ENCODE data around the gene NUAK2. TPM values are rescaled to one million over a fixed set of nuclear protein-coding genes. Genes with fewer than 3 reads are reported as not detected.

Gene NUAK2
- total RNA-seq, 2 donors from 2014 or later = 1.0 to 2.5 TPM

- H3K27me3 Mint-ChIP-seq = peaks cover 21 to 32% of the 10 kb centered on the region in 2 donors
- DNase-seq (ENCODE audit: low spot score) (no peak), ATAC-seq (peak; percentile 82 to 89)
- H3K27ac Mint-ChIP-seq = no peak overlapping the region
- peak overlapping the region; percentile 55 for H3K4me3 Mint-ChIP-seq
- H3K4me1 Mint-ChIP-seq (ENCODE audit: low read depth in 2 of 2) = peaks cover 12 to 27% of the 10 kb centered on the region in 2 donors
- H3K9me3 Mint-ChIP-seq = no peaks in the 10 kb centered on the region
- no peaks in the 10 kb centered on the region for H3K36me3 Mint-ChIP-seq
Observed at GRCh38 chr1:205339717-205340116, 18.2 kb upstream of the NUAK2 start.

- Mint-ChIP-seq H3K36me3 (no peaks in the 10 kb centered on the region), H3K9me3 (no peaks in the 10 kb centered on the region), H3K27ac (no peak overlapping the region), H3K27me3 (peaks cover 16 to 27% of the 10 kb centered on the region in 2 donors), H3K4me1 (ENCODE audit: low read depth in 2 of 2) (peaks cover 8 to 23% of the 10 kb centered on the region in 2 donors), H3K4me3 (peak overlapping the region; percentile 55)
- ATAC-seq (peak; percentile 50 to 52), DNase-seq (ENCODE audit: low spot score) (no peak)
Observed at GRCh38 chr1:205339197-205339702, 17.7 kb upstream of the NUAK2 start.

- H3K9me3 Mint-ChIP-seq = no peaks in the 10 kb centered on the region
- peaks cover 7 to 21% of the 10 kb centered on the region in 2 donors for H3K4me1 Mint-ChIP-seq (ENCODE audit: low read depth in 2 of 2)
- no peak overlapping the region for H3K27ac Mint-ChIP-seq
- ATAC-seq = no peak
- peaks cover 17 to 26% of the 10 kb centered on the region in 2 donors for H3K27me3 Mint-ChIP-seq
- no peak for DNase-seq (ENCODE audit: low spot score)
- H3K4me3 Mint-ChIP-seq = no peak overlapping the region
- no peaks in the 10 kb centered on the region for H3K36me3 Mint-ChIP-seq
Observed at GRCh38 chr1:205338011-205338410, 16.5 kb upstream of the NUAK2 start.

GRCh38 chr1:205337481-205337880, 15.9 kb upstream of the NUAK2 start:
- Mint-ChIP-seq H3K9me3 (no peaks in the 10 kb centered on the region), H3K36me3 (no peaks in the 10 kb centered on the region), H3K4me1 (ENCODE audit: low read depth in 2 of 2) (peaks cover 7 to 18% of the 10 kb centered on the region in 2 donors), H3K4me3 (no peak overlapping the region), H3K27ac (no peak overlapping the region), H3K27me3 (peaks cover 14 to 20% of the 10 kb centered on the region in 2 donors)
- ATAC-seq (no peak), DNase-seq (ENCODE audit: low spot score) (no peak)

- Mint-ChIP-seq H3K27ac (no peak overlapping the region), H3K4me3 (no peak overlapping the region), H3K36me3 (no peaks in the 10 kb centered on the region), H3K27me3 (peaks cover 7 to 12% of the 10 kb centered on the region in 2 donors), H3K9me3 (no peaks in the 10 kb centered on the region), H3K4me1 (ENCODE audit: low read depth in 2 of 2) (peaks cover 7 to 13% of the 10 kb centered on the region in 2 donors)
- DNase-seq (ENCODE audit: low spot score) (peak; percentile 81), ATAC-seq (peak; percentile 64 to 81)
Observed at GRCh38 chr1:205335692-205336091, 14.1 kb upstream of the NUAK2 start.

DNA sequence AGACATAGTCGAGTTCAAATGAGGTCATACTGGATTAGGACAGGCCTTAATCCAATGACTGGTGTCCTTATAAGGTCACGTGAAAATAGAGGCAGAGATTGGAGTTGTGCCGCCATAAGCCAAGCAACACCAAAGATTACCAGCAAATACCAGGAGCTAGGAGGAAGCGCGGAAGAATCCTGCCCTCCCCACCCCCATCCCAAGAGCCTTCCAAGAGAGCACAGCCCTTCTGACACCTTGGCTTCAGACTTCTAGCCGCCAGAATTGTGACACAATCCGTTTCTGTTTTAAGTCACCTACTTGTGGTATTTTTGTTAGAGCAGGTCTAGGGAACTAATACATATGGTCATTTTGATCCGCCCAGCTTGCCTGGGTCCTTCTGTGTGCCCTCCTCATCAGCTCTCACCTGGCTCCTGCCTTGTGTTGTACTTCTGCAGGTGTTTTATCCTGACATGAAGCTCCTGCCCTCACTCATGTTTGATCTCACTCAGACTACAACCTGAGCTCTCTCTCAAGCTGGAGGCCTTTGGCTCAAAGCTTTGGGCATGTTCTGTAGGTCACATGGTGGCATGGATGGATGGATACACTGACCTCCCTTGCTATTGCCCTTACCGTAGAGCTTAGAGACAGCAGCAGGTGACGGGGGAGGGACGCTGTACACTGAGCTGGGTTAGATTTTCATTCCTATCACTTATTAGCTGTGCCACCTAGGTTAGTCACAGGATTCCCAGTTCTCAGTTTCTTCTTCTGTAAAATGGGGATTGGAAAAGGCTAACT, 10.7 kb upstream of the NUAK2 start:
- no peak overlapping the region for H3K27ac Mint-ChIP-seq
- H3K27me3 Mint-ChIP-seq = peaks cover 10 to 24% of the 10 kb centered on the region in 2 donors
- ATAC-seq = no peak
- no peak overlapping the region for H3K4me3 Mint-ChIP-seq
- DNase-seq (ENCODE audit: low spot score) = no peak
- no peaks in the 10 kb centered on the region for H3K4me1 Mint-ChIP-seq (ENCODE audit: low read depth in 2 of 2)
- no peaks in the 10 kb centered on the region for H3K36me3 Mint-ChIP-seq
- no peaks in the 10 kb centered on the region for H3K9me3 Mint-ChIP-seq

- DNase-seq (ENCODE audit: low spot score) (no peak), ATAC-seq (no peak)
- peaks cover 3 to 7% of the 10 kb centered on the region in 2 donors for H3K4me1 Mint-ChIP-seq (ENCODE audit: low read depth in 2 of 2)
- H3K36me3 Mint-ChIP-seq = no peaks in the 10 kb centered on the region
- H3K4me3 Mint-ChIP-seq = no peak overlapping the region
- H3K9me3 Mint-ChIP-seq = no peaks in the 10 kb centered on the region
- no peak overlapping the region for H3K27ac Mint-ChIP-seq
- H3K27me3 Mint-ChIP-seq = peaks cover 12 to 25% of the 10 kb centered on the region in 2 donors
Observed at GRCh38 chr1:205330150-205330549, 8.6 kb upstream of the NUAK2 start.

DNA sequence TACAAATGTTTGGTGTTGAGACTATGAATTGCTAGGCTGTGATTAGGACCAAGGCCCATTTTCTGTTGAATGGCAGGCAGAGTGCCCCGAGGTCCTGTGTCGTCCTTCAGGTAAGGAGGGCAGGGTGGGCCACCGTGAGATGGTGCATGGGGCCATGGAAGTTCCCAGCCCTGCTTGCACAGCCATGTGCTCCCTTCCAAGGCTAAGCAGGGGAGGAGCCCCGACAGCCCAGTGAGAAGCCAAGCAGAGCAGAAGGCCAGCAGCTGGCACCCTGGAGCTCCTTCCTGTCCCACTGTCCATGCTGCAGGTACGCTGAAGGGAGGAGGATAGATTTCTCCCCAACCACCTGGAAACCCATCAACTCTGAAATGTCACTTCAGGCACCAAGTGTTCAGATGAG, 8.2 kb upstream of the NUAK2 start:
- H3K27ac Mint-ChIP-seq = no peak overlapping the region
- no peak for ATAC-seq
- H3K36me3 Mint-ChIP-seq = no peaks in the 10 kb centered on the region
- H3K27me3 Mint-ChIP-seq = peaks cover 12 to 25% of the 10 kb centered on the region in 2 donors
- no peak overlapping the region for H3K4me3 Mint-ChIP-seq
- DNase-seq (ENCODE audit: low spot score) = no peak
- no peaks in the 10 kb centered on the region for H3K9me3 Mint-ChIP-seq
- peaks cover 7 to 11% of the 10 kb centered on the region in 2 donors for H3K4me1 Mint-ChIP-seq (ENCODE audit: low read depth in 2 of 2)

DNA sequence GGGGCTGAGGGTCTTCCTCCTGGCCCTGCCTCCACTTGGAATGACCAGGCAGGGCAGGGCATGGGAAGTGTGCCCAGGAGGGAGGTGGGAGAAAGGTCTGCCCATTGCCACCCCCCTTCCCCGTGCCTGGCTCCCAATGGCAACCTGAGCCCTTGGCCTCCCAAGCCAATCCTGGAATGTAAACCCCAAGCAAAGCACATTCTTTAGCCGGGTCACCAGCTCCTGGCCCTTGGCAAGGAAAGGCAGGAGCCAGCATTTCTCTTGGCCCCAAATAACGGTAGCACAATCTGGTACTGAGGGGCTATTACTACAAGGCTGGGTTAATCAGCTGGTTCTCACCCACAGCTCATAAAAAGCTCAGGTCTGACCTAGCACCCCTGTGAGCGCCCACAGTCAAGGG, 6.9 kb upstream of the NUAK2 start:
- no peak for DNase-seq (ENCODE audit: low spot score)
- peaks cover 7 to 11% of the 10 kb centered on the region in 2 donors for H3K4me1 Mint-ChIP-seq (ENCODE audit: low read depth in 2 of 2)
- no peak for ATAC-seq
- no peaks in the 10 kb centered on the region for H3K9me3 Mint-ChIP-seq
- peaks cover 12 to 25% of the 10 kb centered on the region in 2 donors for H3K27me3 Mint-ChIP-seq
- no peak overlapping the region for H3K27ac Mint-ChIP-seq
- H3K36me3 Mint-ChIP-seq = no peaks in the 10 kb centered on the region
- no peak overlapping the region for H3K4me3 Mint-ChIP-seq

GRCh38 chr1:205326812-205327466, 5.4 kb upstream of the NUAK2 start:
- H3K27ac Mint-ChIP-seq = no peak overlapping the region
- H3K9me3 Mint-ChIP-seq = no peaks in the 10 kb centered on the region
- H3K4me1 Mint-ChIP-seq (ENCODE audit: low read depth in 2 of 2) = peaks cover 10 to 14% of the 10 kb centered on the region in 2 donors
- peaks cover 10 to 25% of the 10 kb centered on the region in 2 donors for H3K27me3 Mint-ChIP-seq
- H3K4me3 Mint-ChIP-seq = no peak overlapping the region
- ATAC-seq (no peak), DNase-seq (ENCODE audit: low spot score) (no peak)
- H3K36me3 Mint-ChIP-seq = no peaks in the 10 kb centered on the region

DNA sequence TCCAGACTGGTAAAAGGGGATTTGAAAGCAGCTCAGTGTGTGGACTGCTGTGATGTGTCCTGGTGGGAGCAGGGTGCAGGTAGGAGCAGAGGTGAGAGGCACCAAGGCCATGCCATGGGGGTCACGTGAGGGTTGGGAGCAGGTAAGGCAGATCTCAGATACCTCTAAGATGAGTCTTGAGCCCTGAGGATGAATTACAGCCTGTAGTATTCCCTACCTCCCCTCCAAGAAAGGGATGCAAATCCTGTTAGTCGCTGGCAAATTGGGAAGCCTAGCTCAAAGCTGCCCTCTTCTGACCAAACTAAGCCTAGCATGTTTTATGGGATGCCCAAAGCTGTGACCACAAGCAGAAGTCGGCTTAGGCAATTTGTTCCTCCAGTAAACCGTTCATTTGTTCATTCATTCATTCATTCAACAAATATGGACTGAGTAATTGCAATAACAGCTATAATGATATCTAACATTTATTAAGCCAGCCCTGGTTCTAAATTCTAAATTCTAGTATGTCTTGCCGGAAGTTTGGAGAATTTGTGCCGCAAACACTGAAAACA, 3.9 kb upstream of the NUAK2 start:
- peak overlapping the region; percentile 41 to 64 for H3K27ac Mint-ChIP-seq
- H3K9me3 Mint-ChIP-seq = no peaks in the 10 kb centered on the region
- DNase-seq (ENCODE audit: low spot score) (peak; percentile 69), ATAC-seq (no peak)
- H3K4me3 Mint-ChIP-seq = peak overlapping the region; percentile 17
- peaks cover 10 to 18% of the 10 kb centered on the region in 2 donors for H3K27me3 Mint-ChIP-seq
- H3K36me3 Mint-ChIP-seq = no peaks in the 10 kb centered on the region
- peaks cover 21 to 26% of the 10 kb centered on the region in 2 donors for H3K4me1 Mint-ChIP-seq (ENCODE audit: low read depth in 2 of 2)

DNA sequence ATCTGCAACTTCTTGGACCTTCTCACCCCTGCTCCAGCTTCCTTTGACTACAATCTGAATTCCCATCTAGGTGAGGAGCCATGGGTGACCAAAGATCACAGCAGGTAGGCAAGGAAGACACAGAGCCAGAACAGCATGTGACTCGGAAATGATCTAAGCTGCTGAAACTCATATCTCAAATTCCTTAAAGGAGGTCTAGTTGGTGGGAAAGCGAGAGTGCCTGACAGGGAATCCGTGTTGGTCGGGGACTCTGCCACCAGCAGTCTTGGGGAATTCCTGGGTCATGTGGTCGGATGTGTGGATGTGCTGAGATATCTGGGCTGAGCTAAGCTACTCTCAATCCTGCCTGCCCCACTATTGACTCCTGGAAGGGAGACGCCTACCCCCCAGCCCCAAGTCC, 3.2 kb upstream of the NUAK2 start:
- H3K27me3 Mint-ChIP-seq = peaks cover 10 to 15% of the 10 kb centered on the region in 2 donors
- peaks cover 26 to 33% of the 10 kb centered on the region in 2 donors for H3K4me1 Mint-ChIP-seq (ENCODE audit: low read depth in 2 of 2)
- DNase-seq (ENCODE audit: low spot score) (no peak), ATAC-seq (no peak)
- H3K36me3 Mint-ChIP-seq = no peaks in the 10 kb centered on the region
- H3K9me3 Mint-ChIP-seq = no peaks in the 10 kb centered on the region
- H3K27ac Mint-ChIP-seq = peak overlapping the region in 1 of 2 donors; percentile 64
- no peak overlapping the region for H3K4me3 Mint-ChIP-seq

GRCh38 chr1:205323794-205324193, 2.2 kb upstream of the NUAK2 start:
- no peak for DNase-seq (ENCODE audit: low spot score)
- Mint-ChIP-seq H3K9me3 (no peaks in the 10 kb centered on the region), H3K4me1 (ENCODE audit: low read depth in 2 of 2) (peaks cover 34 to 40% of the 10 kb centered on the region in 2 donors), H3K27ac (peak overlapping the region in 1 of 2 donors; percentile 68), H3K4me3 (no peak overlapping the region), H3K27me3 (peaks cover 4 to 10% of the 10 kb centered on the region in 2 donors), H3K36me3 (no peaks in the 10 kb centered on the region)
- no peak for ATAC-seq

GRCh38 chr1:205321959-205322283, 376 bp upstream of the NUAK2 start:
- H3K4me1 Mint-ChIP-seq (ENCODE audit: low read depth in 2 of 2) = peaks cover 50 to 53% of the 10 kb centered on the region in 2 donors
- no peaks in the 10 kb centered on the region for H3K36me3 Mint-ChIP-seq
- H3K27ac Mint-ChIP-seq = no peak overlapping the region
- H3K9me3 Mint-ChIP-seq = no peaks in the 10 kb centered on the region
- DNase-seq (ENCODE audit: low spot score) (no peak), ATAC-seq (no peak)
- H3K27me3 Mint-ChIP-seq = peaks cover 1 to 6% of the 10 kb centered on the region in 2 donors
- H3K4me3 Mint-ChIP-seq = peak overlapping the region; percentile 98
